DND-41 (cell line): Measurements from ENCODE around the gene MSI2.

Source experiments
- EZH2 ChIP-seq: IDR thresholded peaks from 3 replicates; pipeline ENCODE4 v1.6.1; 2012; ENCODE audit warnings: borderline replicate concordance, low read depth, mild to moderate bottlenecking, moderate library complexity, low read length, inconsistent platforms; ENCODE audit not compliant: severe bottlenecking
- TF ChIP-seq, protein P1 (sequence below): IDR thresholded peaks from 2 replicates; pipeline ENCODE4 v1.5.1; 2012; ENCODE audit warnings: borderline replicate concordance, low read length, moderate library complexity, mild to moderate bottlenecking; ENCODE audit not compliant: poor library complexity, severe bottlenecking; ENCODE audit errors: extremely low read depth

DNA sequence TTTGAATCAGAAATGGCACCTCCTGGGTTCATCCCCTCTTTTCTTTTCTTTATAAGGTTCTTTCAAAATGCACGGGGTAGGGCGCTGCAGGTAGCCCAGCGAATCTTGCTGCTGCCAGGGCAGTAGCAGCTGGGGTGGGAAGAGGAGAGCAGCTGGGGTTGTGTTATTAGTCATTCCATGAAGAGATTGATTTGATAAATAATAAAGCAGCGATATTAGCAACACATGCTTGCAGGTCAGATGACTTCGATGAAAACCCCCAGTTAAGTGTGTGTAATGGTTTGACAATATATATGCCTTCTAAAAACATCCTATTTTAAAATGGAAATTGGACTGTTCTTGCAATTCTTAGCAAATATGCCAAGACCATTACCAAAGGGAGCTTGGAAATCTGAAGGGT lies 288.1 kb downstream of the MSI2 start:
- TF ChIP-seq, protein P1, sequence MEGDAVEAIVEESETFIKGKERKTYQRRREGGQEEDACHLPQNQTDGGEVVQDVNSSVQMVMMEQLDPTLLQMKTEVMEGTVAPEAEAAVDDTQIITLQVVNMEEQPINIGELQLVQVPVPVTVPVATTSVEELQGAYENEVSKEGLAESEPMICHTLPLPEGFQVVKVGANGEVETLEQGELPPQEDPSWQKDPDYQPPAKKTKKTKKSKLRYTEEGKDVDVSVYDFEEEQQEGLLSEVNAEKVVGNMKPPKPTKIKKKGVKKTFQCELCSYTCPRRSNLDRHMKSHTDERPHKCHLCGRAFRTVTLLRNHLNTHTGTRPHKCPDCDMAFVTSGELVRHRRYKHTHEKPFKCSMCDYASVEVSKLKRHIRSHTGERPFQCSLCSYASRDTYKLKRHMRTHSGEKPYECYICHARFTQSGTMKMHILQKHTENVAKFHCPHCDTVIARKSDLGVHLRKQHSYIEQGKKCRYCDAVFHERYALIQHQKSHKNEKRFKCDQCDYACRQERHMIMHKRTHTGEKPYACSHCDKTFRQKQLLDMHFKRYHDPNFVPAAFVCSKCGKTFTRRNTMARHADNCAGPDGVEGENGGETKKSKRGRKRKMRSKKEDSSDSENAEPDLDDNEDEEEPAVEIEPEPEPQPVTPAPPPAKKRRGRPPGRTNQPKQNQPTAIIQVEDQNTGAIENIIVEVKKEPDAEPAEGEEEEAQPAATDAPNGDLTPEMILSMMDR: no peak
- TF ChIP-seq EZH2: no peak
